ENCODE data around the gene RTKN2.

- TF ChIP-seq CTCF (IDR thresholded peaks at IDR 0.05) (no peak), POLR2A (IDR thresholded peaks at IDR 0.05) (no peak), POLR2AphosphoS5 (IDR thresholded peaks at IDR 0.05; ENCODE audit: insufficient read depth in 1 of 2, low read depth in 1 of 2) (no peak)
These were observed 105.6 kb downstream of the RTKN2 start for GRCh38 chr10:62163024-62163423.
